CD4-positive, alpha-beta T cell (primary cell): ENCODE measurements around the gene RUNX1. TPM values are rescaled to one million over a fixed set of nuclear protein-coding genes. Genes with fewer than 3 reads are reported as not detected.

ENCODE experiments used
- ATAC-seq: fragments of 200-7000 bp; cut with Tn5 transposase; one replicate; pipeline ENCODE4 v1.10.0; 2022; ENCODE audit warnings: mild to moderate bottlenecking; ENCODE audit not compliant: poor library complexity
- CTCF ChIA-PET: fragments of 350-600 bp; sonication (Branson Sonifier 250); formaldehyde crosslinking; loops from one replicate; lab custom pipeline; 2021; ENCODE audit warnings: antibody characterized with exemption, inconsistent platforms; lab: Charles Lee
- POLR2A ChIA-PET: fragments of 350-600 bp; sonication (Branson Sonifier 250); formaldehyde crosslinking; loops from one replicate; lab custom pipeline; 2021; ENCODE audit warnings: antibody characterized with exemption, inconsistent platforms; lab: Charles Lee
- DNase-seq, 14 experiments: peaks; one replicate each; pipeline ENCODE4 v3.0.0-alpha.2; 2013 to 2020; ENCODE audit warnings: mixed read lengths in 2 of 14
- H3K27ac ChIP-seq, 2 donors: one replicate each; pipeline versions ENCODE4 v1.5.1 to v1.7.0; 2013; ENCODE audit warnings: low read length in 2 of 2, low read depth in 1 of 2, mild to moderate bottlenecking in 1 of 2
- H3K27me3 ChIP-seq, 2 experiments: 1 replicate in 1 of 2; 2 replicates in 1 of 2; pipeline versions ENCODE4 v1.6.1 to v1.7.0; 2013; ENCODE audit warnings: low read length in 2 of 2, control low read depth in 1 of 2, mild to moderate bottlenecking in 1 of 2, moderate library complexity in 1 of 2; ENCODE audit not compliant: insufficient read depth in 2 of 2, control insufficient read depth in 1 of 2
- H3K36me3 ChIP-seq: one replicate; pipeline ENCODE4 v1.6.1; 2013; ENCODE audit warnings: low read length, control low read depth; ENCODE audit not compliant: insufficient read depth
- H3K4me1 ChIP-seq: one replicate; pipeline ENCODE4 v1.6.1; 2013; ENCODE audit warnings: low read length, control low read depth; ENCODE audit not compliant: insufficient read depth
- H3K4me3 ChIP-seq: one replicate; pipeline ENCODE4 v1.5.1; 2013; ENCODE audit warnings: mild to moderate bottlenecking, low read length, moderate library complexity
- H3K9me3 ChIP-seq, 2 experiments: 1 replicate in 1 of 2; 2 replicates in 1 of 2; pipeline versions ENCODE4 v1.6.1 to v1.7.0; 2013; ENCODE audit warnings: low read length in 2 of 2, mild to moderate bottlenecking in 2 of 2, control low read depth in 1 of 2, moderate library complexity in 1 of 2; ENCODE audit not compliant: control insufficient read depth in 1 of 2, insufficient read depth in 1 of 2
- H3K27ac Mint-ChIP-seq: one replicate; pipeline ENCODE4 v1.8.0; 2020; ENCODE audit warnings: mixed read lengths
- H3K27me3 Mint-ChIP-seq: one replicate; pipeline ENCODE4 v1.8.0; 2021; ENCODE audit warnings: mixed read lengths
- H3K36me3 Mint-ChIP-seq: one replicate; pipeline ENCODE4 v1.8.0; 2021; ENCODE audit warnings: low read depth, mixed read lengths
- H3K4me1 Mint-ChIP-seq: one replicate; pipeline ENCODE4 v1.8.0; 2021; ENCODE audit warnings: low read depth, mixed read lengths
- H3K4me3 Mint-ChIP-seq: one replicate; pipeline ENCODE4 v1.8.0; 2020; ENCODE audit warnings: mild to moderate bottlenecking, mixed read lengths
- H3K9me3 Mint-ChIP-seq: one replicate; pipeline ENCODE4 v1.8.0; 2020; ENCODE audit warnings: mixed read lengths
- CTCF ChIP-seq: fragments of 200-600 bp; IDR thresholded peaks from one replicate; pipeline ENCODE4 v1.8.0; 2022; ENCODE audit warnings: antibody characterized with exemption, mild to moderate bottlenecking
- intact Hi-C, 2 experiments: fragments of 100-400 bp; cut with DNase I in 1 of 2; cut with micrococcal nuclease in 1 of 2; formaldehyde crosslinking; loops; one replicate each; pipeline versions ENCODE4 v1.15.1 to v1.9.0; 2023 to 2025; cut with DNase I, micrococcal nuclease
- total RNA-seq, 174 experiments: library from RNA in 2 of 174; stranded (reverse) in 2 of 174; gene quantifications; one replicate each; pipeline ENCODE4 v1.2.3 and lab custom pipeline; 2021 to 2026

Gene RUNX1
- total RNA-seq, 2 experiments from 2014 or later = 71.7 to 74.3 TPM

GRCh38 chr21:34911360-34911759 is 137.7 kb downstream of the RUNX1 start:
- DNase-seq (no peak), ATAC-seq (no peak)
- POLR2A ChIA-PET = no interaction called here
- Mint-ChIP-seq H3K4me3 (no peak overlapping the region), H3K9me3 (no peaks in the 10 kb centered on the region), H3K36me3 (peaks cover 42% of the 10 kb centered on the region), H3K4me1 (peaks cover 99% of the 10 kb centered on the region), H3K27me3 (no peaks in the 10 kb centered on the region), H3K27ac (peak overlapping the region; percentile 65)
- H3K9me3 ChIP-seq = no peaks in the 10 kb centered on the region
- no peaks in the 10 kb centered on the region for H3K27me3 ChIP-seq
- no peak overlapping the region for H3K27ac ChIP-seq
- no peak for TF ChIP-seq CTCF
- H3K4me3 ChIP-seq = no peak overlapping the region
- CTCF ChIA-PET = interaction anchor here (0.7 to 1.3 kb wide), 2 partner anchors 19 to 22 kb away, joined by 3 read pairs; no protein-coding TSS in a partner anchor
- peaks cover 31% of the 10 kb centered on the region for H3K36me3 ChIP-seq
- intact Hi-C loops = no loop called here
- H3K4me1 ChIP-seq = peaks cover 48% of the 10 kb centered on the region

GRCh38 chr21:34910396-34910795 is 138.7 kb downstream of the RUNX1 start:
- Mint-ChIP-seq H3K4me1 (peaks cover 99% of the 10 kb centered on the region), H3K27ac (peak overlapping the region; percentile 65), H3K9me3 (no peaks in the 10 kb centered on the region), H3K4me3 (no peak overlapping the region), H3K36me3 (peaks cover 39% of the 10 kb centered on the region), H3K27me3 (no peaks in the 10 kb centered on the region)
- H3K4me3 ChIP-seq = no peak overlapping the region
- DNase-seq (no peak), ATAC-seq (no peak)
- no peaks in the 10 kb centered on the region for H3K9me3 ChIP-seq
- TF ChIP-seq CTCF = no peak
- intact Hi-C loops = no loop called here
- CTCF ChIA-PET = interaction anchor here (0.6 to 1.4 kb wide), 3 partner anchors 21 to 141 kb away, joined by 3 to 5 read pairs (median 3); no protein-coding TSS in a partner anchor
- POLR2A ChIA-PET = interaction anchor here (1.0 kb wide), 1 partner anchor 23 kb away, joined by 3 read pairs; no protein-coding TSS in a partner anchor
- H3K36me3 ChIP-seq = peaks cover 25% of the 10 kb centered on the region
- H3K27me3 ChIP-seq = no peaks in the 10 kb centered on the region
- peaks cover 47% of the 10 kb centered on the region for H3K4me1 ChIP-seq
- no peak overlapping the region for H3K27ac ChIP-seq

GRCh38 chr21:34909492-34910292 is 139.4 kb downstream of the RUNX1 start:
- peaks cover 46% of the 10 kb centered on the region for H3K4me1 ChIP-seq
- no peak for TF ChIP-seq CTCF

More at GRCh38 chr21:34909492-34910292, 139.4 kb downstream of the RUNX1 start:
- CTCF ChIA-PET = interaction anchor here (0.6 to 1.4 kb wide), 3 partner anchors 20 to 142 kb away, joined by 3 to 5 read pairs (median 3); no protein-coding TSS in a partner anchor
- no peaks in the 10 kb centered on the region for H3K9me3 Mint-ChIP-seq
- H3K36me3 ChIP-seq = peaks cover 22% of the 10 kb centered on the region
- H3K4me1 Mint-ChIP-seq = peaks cover 99% of the 10 kb centered on the region
- H3K4me3 Mint-ChIP-seq = no peak overlapping the region
- H3K27me3 ChIP-seq = no peaks in the 10 kb centered on the region
- H3K27ac ChIP-seq = peak overlapping the region in 1 of 2 donors; percentile 2
- POLR2A ChIA-PET = interaction anchor here (1.0 kb wide), 1 partner anchor 22 kb away, joined by 3 read pairs; no protein-coding TSS in a partner anchor
- ATAC-seq (no peak), DNase-seq (no peak)
- H3K4me3 ChIP-seq = no peak overlapping the region
- H3K36me3 Mint-ChIP-seq = peaks cover 32% of the 10 kb centered on the region
- intact Hi-C loops = no loop called here
- H3K27ac Mint-ChIP-seq = peak overlapping the region; percentile 65
- no peaks in the 10 kb centered on the region for H3K9me3 ChIP-seq
- no peaks in the 10 kb centered on the region for H3K27me3 Mint-ChIP-seq
